WTC11 (cell line): Measurements from ENCODE around the gene METTL25B. TPM values are rescaled to one million over a fixed set of nuclear protein-coding genes. Genes with fewer than 3 reads are reported as not detected.

Experiments used
- ATAC-seq: fragments of 200-7000 bp; cut with Tn5 transposase; 2 replicates; pipeline ENCODE4 v1.10.0; 2021; ENCODE audit warnings: mild to moderate bottlenecking, moderate library complexity
- CTCF ChIA-PET: fragments of 300-600 bp; sonication (Branson Sonifier 250); formaldehyde crosslinking; loops from one replicate; lab custom pipeline; 2021; ENCODE audit warnings: antibody characterized with exemption; lab: Charles Lee
- POLR2A ChIA-PET: fragments of 350-600 bp; sonication (Branson Sonifier 250); formaldehyde crosslinking; loops from one replicate; lab custom pipeline; 2021; ENCODE audit warnings: antibody characterized with exemption; lab: Charles Lee
- DNase-seq: peaks from one replicate; pipeline ENCODE4 v3.0.0; 2021; ENCODE audit warnings: low spot score
- H3K27ac Mint-ChIP-seq: 2 replicates; pipeline ENCODE4 v1.8.0; 2021; ENCODE audit warnings: mixed read lengths
- H3K27me3 Mint-ChIP-seq: 2 replicates; pipeline ENCODE4 v1.8.0; 2021; ENCODE audit warnings: low read depth, mild to moderate bottlenecking, moderate library complexity, mixed read lengths
- H3K36me3 Mint-ChIP-seq: 2 replicates; pipeline ENCODE4 v1.8.0; 2021; ENCODE audit warnings: mixed read lengths
- H3K4me1 Mint-ChIP-seq: 2 replicates; pipeline ENCODE4 v1.8.0; 2022; ENCODE audit warnings: mixed read lengths
- H3K4me3 Mint-ChIP-seq: 2 replicates; pipeline ENCODE4 v1.8.0; 2021; ENCODE audit warnings: mild to moderate bottlenecking, moderate library complexity, mixed read lengths
- H3K9me3 Mint-ChIP-seq: 2 replicates; pipeline ENCODE4 v1.8.0; 2021; ENCODE audit warnings: mixed read lengths
- AR ChIP-seq: fragments of 250-450 bp; sonication (Bioruptor Pico); IDR thresholded peaks from 2 replicates; pipeline ENCODE4 v1.9.0; 2021; ENCODE audit warnings: mild to moderate bottlenecking
- CREB1 ChIP-seq: sonication (generic); formaldehyde crosslinking; IDR thresholded peaks from 2 replicates; pipeline ENCODE4 v1.8.0; 2023; ENCODE audit warnings: mild to moderate bottlenecking, missing genetic modification reagents
- CREM ChIP-seq: sonication (generic); formaldehyde crosslinking; IDR thresholded peaks from 2 replicates; pipeline ENCODE4 v1.8.1; 2022; ENCODE audit warnings: mild to moderate bottlenecking, missing genetic modification reagents, moderate library complexity
- EMX1 ChIP-seq: fragments of 250-450 bp; sonication (Bioruptor Pico); IDR thresholded peaks from 2 replicates; pipeline ENCODE4 v1.8.0; 2021; ENCODE audit warnings: mild to moderate bottlenecking
- ERG ChIP-seq: fragments of 250-450 bp; sonication (Bioruptor Pico); IDR thresholded peaks from 2 replicates; pipeline ENCODE4 v1.8.0; 2021; ENCODE audit warnings: mild to moderate bottlenecking
- FOXP1 ChIP-seq: sonication (generic); formaldehyde crosslinking; IDR thresholded peaks from 2 replicates; pipeline ENCODE4 v1.8.0; 2022; ENCODE audit warnings: missing genetic modification reagents, mild to moderate bottlenecking, moderate library complexity, borderline replicate concordance
- GABPB1 ChIP-seq: sonication (generic); formaldehyde crosslinking; IDR thresholded peaks from 2 replicates; pipeline ENCODE4 v1.8.1; 2023; ENCODE audit warnings: mild to moderate bottlenecking, missing genetic modification reagents
- GTF2I ChIP-seq: fragments of 250-450 bp; sonication (Bioruptor Pico); conservative IDR thresholded peaks from 2 replicates; pipeline ENCODE4 v1.4.0; 2021; ENCODE audit warnings: mild to moderate bottlenecking
- HMGA2 ChIP-seq: fragments of 250-450 bp; sonication (Bioruptor Pico); IDR thresholded peaks from 2 replicates; pipeline ENCODE4 v1.4.0; 2021; ENCODE audit warnings: mild to moderate bottlenecking, moderate library complexity
- KAT7 ChIP-seq: sonication (generic); formaldehyde crosslinking; IDR thresholded peaks from 2 replicates; pipeline ENCODE4 v1.8.1; 2023; ENCODE audit warnings: missing genetic modification reagents, mild to moderate bottlenecking, borderline replicate concordance
- MYBL2 ChIP-seq: sonication (generic); formaldehyde crosslinking; IDR thresholded peaks from 2 replicates; pipeline ENCODE4 v1.8.1; 2023; ENCODE audit warnings: mild to moderate bottlenecking, moderate library complexity, missing genetic modification reagents
- NR3C1 ChIP-seq: sonication (generic); formaldehyde crosslinking; conservative IDR thresholded peaks from 2 replicates; pipeline ENCODE4 v1.8.1; 2023; ENCODE audit warnings: low read depth, mild to moderate bottlenecking, missing genetic modification reagents
- OVOL2 ChIP-seq: fragments of 250-450 bp; sonication (Bioruptor Pico); IDR thresholded peaks from 2 replicates; pipeline ENCODE4 v1.9.0; 2021; ENCODE audit warnings: mild to moderate bottlenecking, borderline replicate concordance
- PRRX2 ChIP-seq: fragments of 250-450 bp; sonication (Bioruptor Pico); IDR thresholded peaks from 2 replicates; pipeline ENCODE4 v1.8.0; 2021; ENCODE audit warnings: mild to moderate bottlenecking
- SMAD4 ChIP-seq: sonication (generic); formaldehyde crosslinking; IDR thresholded peaks from 2 replicates; pipeline ENCODE4 v1.8.0; 2022; ENCODE audit warnings: mild to moderate bottlenecking, missing genetic modification reagents
- TEAD1 ChIP-seq: sonication (generic); formaldehyde crosslinking; IDR thresholded peaks from 2 replicates; pipeline ENCODE4 v1.8.0; 2022; ENCODE audit warnings: mild to moderate bottlenecking, missing genetic modification reagents
- TP53 ChIP-seq: sonication (generic); formaldehyde crosslinking; IDR thresholded peaks from 2 replicates; pipeline ENCODE4 v1.8.1; 2023; ENCODE audit warnings: mild to moderate bottlenecking, missing genetic modification reagents
- ZNF138 ChIP-seq: sonication (generic); formaldehyde crosslinking; conservative IDR thresholded peaks from 2 replicates; pipeline ENCODE4 v1.8.1; 2022; ENCODE audit warnings: mild to moderate bottlenecking, moderate library complexity, missing genetic modification reagents
- ZNF232 ChIP-seq: sonication (generic); formaldehyde crosslinking; IDR thresholded peaks from 2 replicates; pipeline ENCODE4 v1.8.0; 2022; ENCODE audit warnings: mild to moderate bottlenecking, missing genetic modification reagents
- ZNF281 ChIP-seq: sonication (generic); formaldehyde crosslinking; IDR thresholded peaks from 2 replicates; pipeline ENCODE4 v1.8.0; 2023; ENCODE audit warnings: mild to moderate bottlenecking, missing genetic modification reagents
- total RNA-seq: library from RNA; stranded (reverse); gene quantifications from 3 replicates; pipeline ENCODE4 v1.2.3, GENCODE V29; 2021
- TF ChIP-seq, protein P1 (sequence below): sonication (generic); formaldehyde crosslinking; IDR thresholded peaks from 2 replicates; pipeline ENCODE4 v1.8.0; 2022; ENCODE audit warnings: mild to moderate bottlenecking, missing genetic modification reagents
- TF ChIP-seq, protein P2 (sequence below): fragments of 250-450 bp; sonication (Bioruptor Pico); conservative IDR thresholded peaks from 2 replicates; pipeline ENCODE4 v1.9.0; 2021; ENCODE audit warnings: mild to moderate bottlenecking

Gene METTL25B
- total RNA-seq, 1 experiment from 2014 or later = 32.0 TPM

GRCh38 chr1:156711011-156711817 is 17.1 kb upstream of the METTL25B start:
- ChIA-PET POLR2A (interaction anchor here (0.5 to 1.6 kb wide), 4 partner anchors 22 to 222 kb away, joined by 3 to 5 read pairs (median 4); no protein-coding TSS in a partner anchor), CTCF (interaction anchor here (0.7 to 25.2 kb wide), 9 partner anchors 10 to 209 kb away, joined by 3 to 1553 read pairs (median 7); partner anchors contain the start of genes ISG20L2, METTL25B and NTRK1)
- ATAC-seq = no peak
- H3K27ac Mint-ChIP-seq = no peak overlapping the region
- no peaks in the 10 kb centered on the region for H3K9me3 Mint-ChIP-seq
- DNase-seq = no peak
- no peak for TF ChIP-seq EMX1
- no peak for TF ChIP-seq ZNF138
- TF ChIP-seq TEAD1 = no peak
- TF ChIP-seq CREM (CRISPR knock-in tag) = no peak
- no peak for TF ChIP-seq AR
- no peak for TF ChIP-seq CREB1 (CRISPR knock-in tag)
- no peak for TF ChIP-seq SMAD4 (CRISPR knock-in tag)
- TF ChIP-seq, protein P1, sequence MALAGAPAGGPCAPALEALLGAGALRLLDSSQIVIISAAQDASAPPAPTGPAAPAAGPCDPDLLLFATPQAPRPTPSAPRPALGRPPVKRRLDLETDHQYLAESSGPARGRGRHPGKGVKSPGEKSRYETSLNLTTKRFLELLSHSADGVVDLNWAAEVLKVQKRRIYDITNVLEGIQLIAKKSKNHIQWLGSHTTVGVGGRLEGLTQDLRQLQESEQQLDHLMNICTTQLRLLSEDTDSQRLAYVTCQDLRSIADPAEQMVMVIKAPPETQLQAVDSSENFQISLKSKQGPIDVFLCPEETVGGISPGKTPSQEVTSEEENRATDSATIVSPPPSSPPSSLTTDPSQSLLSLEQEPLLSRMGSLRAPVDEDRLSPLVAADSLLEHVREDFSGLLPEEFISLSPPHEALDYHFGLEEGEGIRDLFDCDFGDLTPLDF (CRISPR knock-in tag) = no peak
- TF ChIP-seq ERG (CRISPR knock-in tag) = no peak
- no peak for TF ChIP-seq PRRX2 (CRISPR knock-in tag)
- TF ChIP-seq HMGA2 = no peak
- TF ChIP-seq GTF2I (CRISPR knock-in tag) = no peak
- H3K4me3 Mint-ChIP-seq = no peak overlapping the region
- no peaks in the 10 kb centered on the region; the same call in 1 of the 2 replicates for H3K27me3 Mint-ChIP-seq
- peaks cover 55% of the 10 kb centered on the region for H3K4me1 Mint-ChIP-seq
- H3K36me3 Mint-ChIP-seq = no peaks in the 10 kb centered on the region

DNA sequence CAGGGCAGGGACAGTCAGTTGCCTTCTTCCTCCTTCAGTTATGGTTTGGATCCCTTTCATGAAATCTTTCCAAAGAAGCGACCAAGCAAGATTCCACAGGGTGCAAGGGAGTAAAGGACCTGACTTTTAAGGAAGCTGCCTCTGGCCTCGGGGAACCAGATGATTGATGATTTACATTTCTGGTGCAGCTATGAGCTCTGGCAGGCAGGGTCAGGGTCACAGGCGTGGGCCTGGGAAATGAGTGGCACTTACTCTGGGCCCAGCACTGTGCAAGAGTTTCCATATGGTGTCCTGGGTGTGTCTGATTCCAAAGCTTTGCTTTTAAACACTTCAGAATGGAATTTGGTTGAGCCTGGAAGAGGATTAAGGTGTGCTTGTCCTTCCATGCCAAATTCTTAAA is 15.6 kb upstream of the METTL25B start:
- CTCF ChIA-PET = interaction anchor here (1.8 to 25.2 kb wide), 3 partner anchors 15 to 56 kb away, joined by 5 to 1553 read pairs (median 360); partner anchors contain the start of genes ISG20L2 and METTL25B
- no peak for TF ChIP-seq MYBL2 (CRISPR knock-in tag)
- no peak for TF ChIP-seq OVOL2 (CRISPR knock-in tag)
- no peak for TF ChIP-seq ZNF232 (CRISPR knock-in tag)
- no peak for TF ChIP-seq NR3C1 (CRISPR knock-in tag)
- TF ChIP-seq, protein P1 (CRISPR knock-in tag) = no peak
- TF ChIP-seq, protein P2, sequence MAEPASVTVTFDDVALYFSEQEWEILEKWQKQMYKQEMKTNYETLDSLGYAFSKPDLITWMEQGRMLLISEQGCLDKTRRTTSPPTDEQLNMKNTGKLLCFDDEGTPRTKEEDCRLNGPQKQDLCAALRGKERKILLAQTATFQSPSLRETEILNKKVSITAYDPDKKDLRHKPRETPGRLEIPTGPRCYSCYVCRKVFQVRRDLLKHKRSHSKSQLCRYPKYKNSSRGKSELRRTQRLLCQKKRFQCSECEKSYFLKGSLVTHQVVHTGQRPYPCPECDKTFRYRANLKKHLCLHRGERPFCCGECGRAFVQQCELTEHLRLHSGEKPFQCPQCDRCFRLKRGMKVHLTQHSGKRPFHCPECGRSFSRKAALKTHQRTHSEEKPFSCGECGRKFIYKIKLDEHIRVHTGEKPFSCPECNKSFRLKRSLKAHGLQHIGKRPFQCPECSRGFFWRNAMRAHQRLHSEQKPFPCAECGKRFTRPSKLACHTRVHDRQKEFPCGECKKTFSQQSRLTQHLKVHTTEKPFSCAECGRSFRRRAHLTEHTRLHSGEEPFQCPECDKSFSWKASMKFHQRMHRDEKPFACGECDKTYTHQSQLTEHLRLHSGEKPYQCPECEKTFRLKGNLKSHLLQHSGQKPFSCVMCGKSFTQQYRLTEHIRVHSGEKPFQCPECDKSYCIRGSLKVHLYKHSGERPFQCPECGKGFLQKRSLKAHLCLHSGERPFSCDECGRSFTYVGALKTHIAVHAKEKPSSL (CRISPR knock-in tag) = no peak
- TF ChIP-seq GABPB1 (CRISPR knock-in tag) = no peak
- TF ChIP-seq ERG (CRISPR knock-in tag) = no peak
- TF ChIP-seq TP53 (CRISPR knock-in tag) = no peak
- no peak for TF ChIP-seq FOXP1 (CRISPR knock-in tag)
- TF ChIP-seq KAT7 (CRISPR knock-in tag) = no peak
- no peak for TF ChIP-seq ZNF281

More for the DNA sequence above, 15.6 kb upstream of the METTL25B start:
- Mint-ChIP-seq H3K4me3 (no peak overlapping the region), H3K4me1 (peaks cover 55% of the 10 kb centered on the region), H3K27ac (no peak overlapping the region), H3K27me3 (no peaks in the 10 kb centered on the region; the same call in 1 of the 2 replicates), H3K9me3 (no peaks in the 10 kb centered on the region), H3K36me3 (peaks cover 4% of the 10 kb centered on the region)
- POLR2A ChIA-PET = no interaction called here
- no peak for DNase-seq
- ATAC-seq = no peak
